KMS-11 (cell line): ENCODE data around the gene KRT26.

Experiments
- H2AFZ ChIP-seq: fragments of 200-600 bp; sonication (generic); 2 replicates; pipeline ENCODE4 v1.6.1; 2016; ENCODE audit warnings: antibody characterized with exemption, mixed run types, low read depth
- H3K27ac ChIP-seq: fragments of 200-600 bp; sonication (generic); 2 replicates; pipeline ENCODE4 v1.6.1; 2016; ENCODE audit warnings: mild to moderate bottlenecking, mixed run types
- H3K27me3 ChIP-seq: fragments of 200-600 bp; sonication (generic); 2 replicates; pipeline ENCODE4 v1.6.1; 2017; ENCODE audit warnings: mild to moderate bottlenecking, low read depth, mixed run types, moderate library complexity; ENCODE audit not compliant: insufficient read depth
- H3K36me3 ChIP-seq: fragments of 200-600 bp; sonication (generic); 2 replicates; pipeline ENCODE4 v1.6.1; 2017; ENCODE audit warnings: mild to moderate bottlenecking, mixed run types; ENCODE audit not compliant: insufficient read depth
- H3K4me1 ChIP-seq: fragments of 200-600 bp; sonication (generic); 2 replicates; pipeline ENCODE4 v1.6.1; 2016; ENCODE audit warnings: mild to moderate bottlenecking, low read depth, mixed run types; ENCODE audit not compliant: poor library complexity, severe bottlenecking
- H3K4me2 ChIP-seq: fragments of 200-600 bp; sonication (generic); 2 replicates; pipeline ENCODE4 v1.7.0; 2016; ENCODE audit warnings: mild to moderate bottlenecking, mixed run types
- H3K4me3 ChIP-seq: fragments of 200-600 bp; sonication (generic); IDR thresholded peaks from 2 replicates; pipeline ENCODE4 v1.6.1; 2017; ENCODE audit warnings: low read depth, low read length, mixed read lengths; ENCODE audit not compliant: insufficient read depth
- H3K79me2 ChIP-seq: fragments of 200-600 bp; sonication (generic); 2 replicates; pipeline ENCODE4 v1.6.1; 2016; ENCODE audit warnings: low read depth, mixed run types; ENCODE audit not compliant: insufficient read depth
- H3K9ac ChIP-seq: fragments of 200-600 bp; sonication (generic); 2 replicates; pipeline ENCODE4 v1.6.1; 2016; ENCODE audit warnings: mild to moderate bottlenecking, mixed run types
- H4K20me1 ChIP-seq: fragments of 200-600 bp; sonication (generic); 2 replicates; pipeline ENCODE4 v1.6.1; 2016; ENCODE audit warnings: mild to moderate bottlenecking, mixed run types; ENCODE audit not compliant: insufficient read depth
- TF ChIP-seq, protein P1 (sequence below): fragments of 200-600 bp; sonication (generic); conservative IDR thresholded peaks from 2 replicates; pipeline ENCODE4 v1.6.1; 2017; ENCODE audit warnings: low read depth, mild to moderate bottlenecking, antibody characterized with exemption, low read length, moderate library complexity, mixed read lengths

Gene KRT26

GRCh38 chr17:40722241-40722640 is 49.8 kb downstream of the KRT26 start:
- Histone ChIP-seq H3K4me1 (no peaks in the 10 kb centered on the region), H4K20me1 (no peaks in the 10 kb centered on the region), H2AFZ (no peak overlapping the region), H3K4me3 (no peak overlapping the region), H3K27ac (no peak overlapping the region), H3K79me2 (no peaks in the 10 kb centered on the region), H3K4me2 (no peak overlapping the region), H3K9ac (no peak overlapping the region), H3K36me3 (no peaks in the 10 kb centered on the region), H3K27me3 (no peaks in the 10 kb centered on the region)
- TF ChIP-seq, protein P1, sequence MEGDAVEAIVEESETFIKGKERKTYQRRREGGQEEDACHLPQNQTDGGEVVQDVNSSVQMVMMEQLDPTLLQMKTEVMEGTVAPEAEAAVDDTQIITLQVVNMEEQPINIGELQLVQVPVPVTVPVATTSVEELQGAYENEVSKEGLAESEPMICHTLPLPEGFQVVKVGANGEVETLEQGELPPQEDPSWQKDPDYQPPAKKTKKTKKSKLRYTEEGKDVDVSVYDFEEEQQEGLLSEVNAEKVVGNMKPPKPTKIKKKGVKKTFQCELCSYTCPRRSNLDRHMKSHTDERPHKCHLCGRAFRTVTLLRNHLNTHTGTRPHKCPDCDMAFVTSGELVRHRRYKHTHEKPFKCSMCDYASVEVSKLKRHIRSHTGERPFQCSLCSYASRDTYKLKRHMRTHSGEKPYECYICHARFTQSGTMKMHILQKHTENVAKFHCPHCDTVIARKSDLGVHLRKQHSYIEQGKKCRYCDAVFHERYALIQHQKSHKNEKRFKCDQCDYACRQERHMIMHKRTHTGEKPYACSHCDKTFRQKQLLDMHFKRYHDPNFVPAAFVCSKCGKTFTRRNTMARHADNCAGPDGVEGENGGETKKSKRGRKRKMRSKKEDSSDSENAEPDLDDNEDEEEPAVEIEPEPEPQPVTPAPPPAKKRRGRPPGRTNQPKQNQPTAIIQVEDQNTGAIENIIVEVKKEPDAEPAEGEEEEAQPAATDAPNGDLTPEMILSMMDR, result no peak

- Histone ChIP-seq H3K4me3 (no peak overlapping the region), H3K79me2 (no peaks in the 10 kb centered on the region), H4K20me1 (no peaks in the 10 kb centered on the region), H3K36me3 (no peaks in the 10 kb centered on the region), H3K27me3 (no peaks in the 10 kb centered on the region), H2AFZ (no peak overlapping the region), H3K4me2 (no peak overlapping the region), H3K4me1 (no peaks in the 10 kb centered on the region), H3K27ac (no peak overlapping the region), H3K9ac (no peak overlapping the region)
- TF ChIP-seq, protein P1, result no peak
Observed at GRCh38 chr17:40720899-40721298, 51.1 kb downstream of the KRT26 start.

- Histone ChIP-seq H3K4me1 (no peaks in the 10 kb centered on the region), H4K20me1 (no peaks in the 10 kb centered on the region), H2AFZ (no peak overlapping the region), H3K36me3 (no peaks in the 10 kb centered on the region), H3K79me2 (no peaks in the 10 kb centered on the region), H3K27me3 (no peaks in the 10 kb centered on the region), H3K9ac (no peak overlapping the region), H3K4me3 (no peak overlapping the region), H3K4me2 (no peak overlapping the region), H3K27ac (no peak overlapping the region)
- TF ChIP-seq, protein P1, result no peak
Observed at GRCh38 chr17:40718930-40719329, 53.1 kb downstream of the KRT26 start.

DNA sequence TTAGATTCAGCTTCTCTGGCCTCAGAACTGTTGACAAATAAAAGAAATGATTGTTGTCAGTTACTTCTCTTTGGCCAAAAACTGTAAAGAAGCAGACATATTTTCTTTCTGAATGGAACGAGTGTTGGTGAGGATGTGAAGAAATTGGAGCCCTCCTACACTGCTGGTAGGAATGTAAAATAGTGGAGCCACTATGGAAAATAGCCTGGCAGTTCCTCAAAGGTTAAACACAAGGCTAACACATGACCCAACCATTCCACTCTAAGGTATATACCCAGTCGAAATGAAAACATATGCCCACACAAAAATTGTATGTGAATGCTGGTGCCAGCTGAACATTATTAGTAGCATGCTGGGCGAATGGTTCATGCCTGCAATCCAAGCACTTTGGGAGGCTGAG is 54.2 kb downstream of the KRT26 start:
- H3K27ac ChIP-seq, result no peak overlapping the region
- H4K20me1 ChIP-seq, result no peaks in the 10 kb centered on the region
- H3K27me3 ChIP-seq, result no peaks in the 10 kb centered on the region
- H3K36me3 ChIP-seq, result no peaks in the 10 kb centered on the region
- TF ChIP-seq, protein P1, result no peak
- H3K4me3 ChIP-seq, result no peak overlapping the region
- H3K9ac ChIP-seq, result no peak overlapping the region
- no peak overlapping the region for H3K4me2 ChIP-seq
- H3K4me1 ChIP-seq, result no peaks in the 10 kb centered on the region
- H3K79me2 ChIP-seq, result no peaks in the 10 kb centered on the region
- no peak overlapping the region for H2AFZ ChIP-seq
